Neutrophil (primary cell): Measurements from ENCODE around the gene LKAAEAR1.

Experiments used
- H3K27ac ChIP-seq: fragments of 200-600 bp; sonication (generic); 2 replicates; pipeline ENCODE4 v1.5.1; 2016; ENCODE audit warnings: mild to moderate bottlenecking, moderate library complexity
- H3K27me3 ChIP-seq: fragments of 200-600 bp; sonication (generic); 2 replicates; pipeline ENCODE4 v1.6.0; 2016; ENCODE audit warnings: mild to moderate bottlenecking
- H3K36me3 ChIP-seq: fragments of 200-600 bp; sonication (generic); 2 replicates; pipeline ENCODE4 v1.5.1; 2017
- H3K4me1 ChIP-seq, 2 experiments: fragments of 200-600 bp in 1 of 2; sonication (generic) in 1 of 2; 1 replicate in 1 of 2; 2 replicates in 1 of 2; pipeline versions ENCODE4 v1.5.1 to v1.6.1; 2013 to 2016; ENCODE audit warnings: low read depth in 1 of 2, low read length in 1 of 2, mild to moderate bottlenecking in 1 of 2, moderate library complexity in 1 of 2; ENCODE audit not compliant: control insufficient read depth in 1 of 2, insufficient read depth in 1 of 2
- H3K4me3 ChIP-seq, 2 experiments: fragments of 200-600 bp in 1 of 2; sonication (generic) in 1 of 2; 1 replicate in 1 of 2; 2 replicates in 1 of 2; pipeline ENCODE4 v1.5.1; 2013 to 2016; ENCODE audit warnings: low read depth in 1 of 2, low read length in 1 of 2, mild to moderate bottlenecking in 1 of 2, moderate library complexity in 1 of 2
- H3K9me3 ChIP-seq: fragments of 200-600 bp; sonication (generic); 2 replicates; pipeline ENCODE4 v1.5.1; 2016
- CTCF ChIP-seq: fragments of 200-600 bp; sonication (generic); IDR thresholded peaks from 2 replicates; pipeline ENCODE4 v1.5.1; 2016; ENCODE audit warnings: antibody characterized with exemption

The LKAAEAR1 gene

GRCh38 chr20:64082820-64083377, 1.3 kb downstream of the LKAAEAR1 start:
- Histone ChIP-seq H3K36me3 (no peaks in the 10 kb centered on the region), H3K9me3 (no peaks in the 10 kb centered on the region), H3K4me3 (peak overlapping the region; percentile 97 to 100), H3K27ac (peak overlapping the region; percentile 99), H3K4me1 (peaks cover 51% of the 10 kb centered on the region in 2 experiments), H3K27me3 (peaks cover 28% of the 10 kb centered on the region)
- no peak for TF ChIP-seq CTCF

GRCh38 chr20:64082126-64082731, 2.0 kb downstream of the LKAAEAR1 start:
- Histone ChIP-seq H3K9me3 (no peaks in the 10 kb centered on the region), H3K36me3 (peaks cover 4% of the 10 kb centered on the region), H3K4me1 (peaks cover 51 to 57% of the 10 kb centered on the region in 2 experiments), H3K4me3 (peak overlapping the region; percentile 97 to 100), H3K27ac (peak overlapping the region; percentile 99), H3K27me3 (peaks cover 28% of the 10 kb centered on the region)
- no peak for TF ChIP-seq CTCF

GRCh38 chr20:64081624-64081964, 2.6 kb downstream of the LKAAEAR1 start:
- Histone ChIP-seq H3K4me3 (peak overlapping the region; percentile 97 to 100), H3K27ac (peak overlapping the region; percentile 99), H3K36me3 (peaks cover 7% of the 10 kb centered on the region), H3K27me3 (peaks cover 28% of the 10 kb centered on the region), H3K4me1 (peaks cover 53 to 61% of the 10 kb centered on the region in 2 experiments), H3K9me3 (no peaks in the 10 kb centered on the region)
- no peak for TF ChIP-seq CTCF

- H3K27ac ChIP-seq, result peak overlapping the region; percentile 99
- TF ChIP-seq CTCF, result no peak
- no peaks in the 10 kb centered on the region for H3K9me3 ChIP-seq
- peak overlapping the region; percentile 97 to 100 for H3K4me3 ChIP-seq
- H3K27me3 ChIP-seq, result peaks cover 25% of the 10 kb centered on the region
- H3K4me1 ChIP-seq, result peaks cover 58 to 67% of the 10 kb centered on the region in 2 experiments
- peaks cover 12% of the 10 kb centered on the region for H3K36me3 ChIP-seq
These were observed 3.2 kb downstream of the LKAAEAR1 start for GRCh38 chr20:64080813-64081623.

- Histone ChIP-seq H3K27me3 (peaks cover 17% of the 10 kb centered on the region), H3K27ac (peak within 1 kb of the TSS; percentile 99), H3K4me1 (peaks cover 66 to 75% of the 10 kb centered on the region in 2 experiments), H3K36me3 (peaks cover 20% of the 10 kb centered on the region), H3K9me3 (no peaks in the 10 kb centered on the region), H3K4me3 (peak within 1 kb of the TSS; percentile 99 to 100)
- TF ChIP-seq CTCF, result no peak
These were observed 4.0 kb downstream of the LKAAEAR1 start, which contains the start of gene OPRL1 for GRCh38 chr20:64080013-64080812. OPRL1 (plus strand) TSS chr20:64080082; CDS start chr20:64092721, 12,639 bp downstream.
